ENCODE data around the gene CEACAM3.

DNA sequence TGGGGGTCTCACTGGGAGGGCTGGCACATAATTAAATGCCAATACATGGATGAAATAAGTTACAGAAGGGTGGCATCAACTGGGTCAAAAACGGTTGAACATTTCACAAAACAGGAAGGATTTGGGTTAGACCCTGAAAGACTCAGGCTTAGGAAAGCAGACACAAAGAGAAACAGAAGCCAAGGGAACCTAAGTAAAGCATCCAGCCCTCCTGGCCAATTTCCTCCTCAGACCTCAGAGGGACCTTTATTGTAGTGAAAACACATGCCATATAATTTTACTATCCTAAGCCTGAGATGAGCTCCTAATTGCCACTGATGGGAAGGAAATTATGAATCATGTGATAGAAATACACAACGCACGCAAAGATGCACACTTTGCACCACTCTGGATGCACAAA lies 12.1 kb upstream of the CEACAM3 start:
- TF ChIP-seq CTCF (IDR thresholded peaks at IDR 0.05; ENCODE audit: low read depth, low read length) = no peak
- no peak for TF ChIP-seq EZH2phosphoT487 (IDR thresholded peaks at IDR 0.05; ENCODE audit: low read depth)

Measured in OCI-LY3 (cell line).